Heart left ventricle (tissue), 16 donors: ENCODE results near the gene LRIG1. TPM values are rescaled to one million over a fixed set of nuclear protein-coding genes. Genes with fewer than 3 reads are reported as not detected.

Source experiments
- ATAC-seq, 4 donors: fragments of 200-7000 bp; cut with Tn5 transposase; one replicate each; pipeline ENCODE4 v1.9.1; 2020 to 2022; ENCODE audit warnings: moderate library complexity in 4 of 4, mild to moderate bottlenecking in 3 of 4, moderate number of reproducible peaks in 1 of 4
- DNase-seq, 5 donors: peaks; one replicate each; pipeline ENCODE4 v3.0.0-alpha.2; 2020
- H3K27ac ChIP-seq, 12 donors: fragments of 200-600 bp; sonication (generic) in 4 of 12; one replicate each; pipeline versions ENCODE4 v1.5.0 to v1.8.0; 2016 to 2022; ENCODE audit warnings: mild to moderate bottlenecking in 2 of 12
- H3K27me3 ChIP-seq, 9 donors: fragments of 200-600 bp; sonication (generic) in 2 of 9; one replicate each; pipeline versions ENCODE4 v1.5.1 to v1.8.0; 2016 to 2022; ENCODE audit warnings: mild to moderate bottlenecking in 3 of 9
- H3K36me3 ChIP-seq, 9 donors: fragments of 200-600 bp; sonication (generic) in 2 of 9; one replicate each; pipeline versions ENCODE4 v1.5.0 to v1.8.0; 2018 to 2022; ENCODE audit warnings: mild to moderate bottlenecking in 2 of 9
- H3K4me1 ChIP-seq, 12 donors: fragments of 200-600 bp; sonication (generic) in 4 of 12; one replicate each; pipeline versions ENCODE4 v1.5.0 to v1.8.0; 2016 to 2022; ENCODE audit warnings: mild to moderate bottlenecking in 3 of 12
- H3K4me3 ChIP-seq, 12 donors: fragments of 200-600 bp; sonication (generic) in 4 of 12; one replicate each; pipeline versions ENCODE4 v1.5.0 to v1.8.0; 2017 to 2022; ENCODE audit warnings: mild to moderate bottlenecking in 9 of 12, moderate library complexity in 4 of 12
- H3K9me3 ChIP-seq, 12 donors: fragments of 200-600 bp; sonication (generic) in 4 of 12; one replicate each; pipeline versions ENCODE4 v1.5.0 to v1.8.0; 2016 to 2022; ENCODE audit warnings: mild to moderate bottlenecking in 1 of 12
- CTCF ChIP-seq, 12 donors: fragments of 200-600 bp; sonication (generic) in 4 of 12; IDR thresholded peaks; one replicate each; pipeline versions ENCODE4 v1.5.0 to v1.8.0; 2018 to 2022; ENCODE audit warnings: antibody characterized with exemption in 12 of 12, mild to moderate bottlenecking in 5 of 12
- POLR2A ChIP-seq, 2 donors: fragments of 450-650 bp; IDR thresholded peaks; one replicate each; pipeline ENCODE4 v1.6.1; 2017; ENCODE audit warnings: antibody characterized with exemption in 2 of 2, mild to moderate bottlenecking in 2 of 2, moderate library complexity in 2 of 2
- WGBS, 4 donors: extraction: QIAGEN DNeasy Blood & Tissue Kit in 2 of 4; methylation state at CpG; one replicate each; pipeline versions ENCODE4 v1.1.5 to v1.1.7; 2013 to 2018; 5-methylcytosine and 5-hydroxymethylcytosine counted together
- intact Hi-C, 10 donors: fragments of 100-400 bp; cut with DNase I; formaldehyde crosslinking; loops; one replicate each; pipeline versions ENCODE4 v1.11.1 to v1.14.2; 2022
- polyA plus RNA-seq, 2 donors: library from polyadenylated mRNA; stranded (reverse); fragments of 200-250 nt; gene quantifications; one replicate each; pipeline ENCODE4 v1.2.3, GENCODE V29; 2013
- total RNA-seq, 9 donors: library from RNA; depleted of rRNA in 2 of 9; stranded (reverse); fragments of >200 nt in 2 of 9; fragmentation: NEBNext Ultra II Directional in 3 of 9; extraction: Animal tissue kit (Norgen Biotek cat#: 25700) in 3 of 9; gene quantifications; one replicate each; pipeline versions ENCODE4 v1.1.0 to v1.2.4, GENCODE V29; 2016 to 2023
- donor health status: ischemic (EF 13 %, LVEDD 7.1; RV severe dilation, severe dysfunction).
- donor health status: healthy with polysubstance abuse.
- donor health status: DM: no; HTN: yes; CAD: no.
- donor health status: DM: no; HTN: no; CAD: no.
- donor health status: ischemic (EF 25% LVEDD 6.9; RV normal size, moderate dysfunction).
- donor health status: ischemic (EF 25% LVEDD 5.7; RV mildly dilated, moderate dysfunction).
- donor health status: healthy.
- donor health status: DM: yes; HTN: yes; CAD: no.
- donor health status: ischemic (EF 35%, LVEDD 5.7; RV mildly dilated, moderate dysfunction).
- donor health status: nonischemic (EF 11% LVEDD 7.7; RV severe dilation, severe dysfunction).
- donor health status: DM: yes; HTN: yes; CAD: no.
- donor health status: PGD.
- donor health status: ischemic (EF 29% LVEDD 5.4; RV normal size, mild dysfunction).
- donor health status: nonischemic (EF 23%, LVEDD 6.1; RV moderate dilation, normal function).

Gene LRIG1
- total and polyA plus RNA-seq, 11 donors = 42.3 to 161 (median 88.8) TPM

DNA sequence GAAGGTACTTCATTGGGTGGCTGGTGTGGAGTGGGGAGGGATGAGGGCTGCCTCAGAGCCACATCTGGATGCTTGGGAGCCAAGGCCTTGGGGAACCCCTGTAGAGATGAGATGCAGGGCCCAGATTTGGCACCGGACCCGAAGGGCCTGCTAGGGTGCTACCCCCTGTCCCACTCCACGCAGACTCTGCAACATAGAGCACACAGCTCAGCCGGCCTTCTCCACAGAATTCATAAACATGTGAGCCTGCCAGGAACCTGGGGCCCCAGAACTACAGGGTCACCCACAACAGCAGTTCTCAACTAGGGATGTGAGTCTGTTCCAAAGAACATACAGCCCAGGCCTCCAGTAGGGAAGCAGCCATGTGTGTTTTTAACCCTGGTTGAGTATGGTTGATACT, 62.8 kb downstream of the LRIG1 start:
- no peak for TF ChIP-seq CTCF (IDR thresholded peaks at IDR 0.05)
- no peak for TF ChIP-seq POLR2A (IDR thresholded peaks at IDR 0.05)
- intact Hi-C loops = no loop called here

GRCh38 chr3:66437341-66437929, 63.4 kb downstream of the LRIG1 start:
- Histone ChIP-seq H3K36me3 (no peaks in the 10 kb centered on the region), H3K4me3 (no peak overlapping the region), H3K27ac (peak overlapping the region in 1 of 12 donors; percentile 69), H3K9me3 (no peaks in the 10 kb centered on the region), H3K27me3 (no peaks in the 10 kb centered on the region), H3K4me1 (peaks cover 16 to 90% (median 69%) of the 10 kb centered on the region in 12 donors)
- TF ChIP-seq POLR2A (IDR thresholded peaks at IDR 0.05) (no peak), CTCF (IDR thresholded peaks at IDR 0.05) (no peak)
- WGBS, 4 donors = 92 to 96% (median 95%) methylated on average over 7 of the region's 7 CpGs
- ATAC-seq = no peak
- intact Hi-C loops = no loop called here
- no peak for DNase-seq

More for the DNA sequence above, 62.8 kb downstream of the LRIG1 start:
- no peaks in the 10 kb centered on the region for H3K36me3 ChIP-seq
- peaks cover 16 to 90% (median 70%) of the 10 kb centered on the region in 12 donors for H3K4me1 ChIP-seq
- DNase-seq (no peak), ATAC-seq (no peak)
- no peaks in the 10 kb centered on the region for H3K9me3 ChIP-seq
- WGBS, 4 donors = 94 to 100% (median 96%) methylated on average over 3 to 4 of the region's 4 CpGs
- peak overlapping the region in 1 of 12 donors; percentile 69 for H3K27ac ChIP-seq
- no peaks in the 10 kb centered on the region for H3K27me3 ChIP-seq
- no peak overlapping the region for H3K4me3 ChIP-seq

DNA sequence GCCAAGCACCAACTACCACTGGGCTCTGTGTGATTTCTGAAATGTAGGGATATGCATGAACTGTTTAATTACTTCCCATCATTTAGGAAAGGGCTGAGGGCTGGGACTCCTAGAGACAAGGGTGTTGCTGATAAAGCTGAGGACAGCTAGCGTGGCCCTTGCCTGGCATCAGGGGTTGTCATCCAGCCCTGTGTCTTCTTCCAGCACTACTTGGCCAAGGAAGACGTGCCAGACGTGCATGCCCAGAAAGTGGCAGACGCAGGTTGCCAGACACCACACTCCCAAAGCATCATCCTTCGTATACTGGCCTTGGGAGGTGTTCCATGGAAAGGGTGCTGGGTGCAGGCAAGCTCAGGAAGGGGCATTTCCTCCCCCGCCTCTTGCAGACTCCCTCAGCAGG, 64.8 kb downstream of the LRIG1 start:
- Histone ChIP-seq H3K4me1 (peaks cover 10 to 90% (median 62%) of the 10 kb centered on the region in 12 donors), H3K27ac (peak overlapping the region in 2 of 12 donors; percentile 32 to 69), H3K9me3 (no peaks in the 10 kb centered on the region), H3K4me3 (no peak overlapping the region), H3K27me3 (no peaks in the 10 kb centered on the region), H3K36me3 (no peaks in the 10 kb centered on the region)
- DNase-seq (peak in 1 of 5 donors; percentile 56), ATAC-seq (peak in 2 of 4 donors; percentile 48 to 76)
- TF ChIP-seq CTCF (IDR thresholded peaks at IDR 0.05) (no peak), POLR2A (IDR thresholded peaks at IDR 0.05) (no peak)
- 53 to 88% (median 65%) methylated on average over 2 to 6 of the region's 6 CpGs for WGBS, 4 donors
- intact Hi-C loops = no loop called here

- TF ChIP-seq POLR2A (IDR thresholded peaks at IDR 0.05) = no peak
- no peak for TF ChIP-seq CTCF (IDR thresholded peaks at IDR 0.05)
- ATAC-seq (no peak), DNase-seq (no peak)
- no peak overlapping the region for H3K4me3 ChIP-seq
- peaks cover 10 to 86% (median 51%) of the 10 kb centered on the region in 12 donors for H3K4me1 ChIP-seq
- no peaks in the 10 kb centered on the region for H3K9me3 ChIP-seq
- no peak overlapping the region for H3K27ac ChIP-seq
- no peaks in the 10 kb centered on the region for H3K36me3 ChIP-seq
- H3K27me3 ChIP-seq = no peaks in the 10 kb centered on the region
- intact Hi-C loops = no loop called here
- WGBS, 4 donors = 76 to 82% (median 79%) methylated on average over 7 of the region's 7 CpGs
Measured at GRCh38 chr3:66434726-66435125, 66.1 kb downstream of the LRIG1 start.
